ENCODE results near the gene CADM2.

DNA sequence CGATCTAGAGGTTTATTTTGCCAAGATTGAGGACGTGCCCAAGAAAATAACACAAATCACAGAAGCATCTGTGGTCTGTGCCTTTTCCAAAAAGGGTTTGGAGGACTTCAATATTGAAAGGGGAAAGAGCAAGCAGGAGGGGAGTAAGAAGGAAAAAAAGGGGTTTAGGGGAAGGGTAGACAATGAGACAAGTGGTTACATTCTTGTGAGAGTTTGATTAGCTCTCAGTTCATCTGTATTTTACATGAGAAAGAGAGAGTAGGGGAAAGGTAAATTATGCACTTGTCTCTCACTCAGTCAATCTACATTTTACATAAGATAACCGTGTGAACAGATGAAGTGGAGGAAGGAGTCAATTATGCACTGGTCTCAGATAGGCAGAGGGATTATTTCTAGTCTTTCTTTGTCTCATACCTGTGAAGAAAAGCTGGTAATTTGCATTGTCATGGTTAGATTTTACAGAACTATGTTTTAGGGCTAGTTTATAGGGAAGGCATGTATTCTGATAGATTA lies 931.3 kb downstream of the CADM2 start:
- no peak for TF ChIP-seq POLR2A (IDR thresholded peaks at IDR 0.05)
- TF ChIP-seq, protein P1, sequence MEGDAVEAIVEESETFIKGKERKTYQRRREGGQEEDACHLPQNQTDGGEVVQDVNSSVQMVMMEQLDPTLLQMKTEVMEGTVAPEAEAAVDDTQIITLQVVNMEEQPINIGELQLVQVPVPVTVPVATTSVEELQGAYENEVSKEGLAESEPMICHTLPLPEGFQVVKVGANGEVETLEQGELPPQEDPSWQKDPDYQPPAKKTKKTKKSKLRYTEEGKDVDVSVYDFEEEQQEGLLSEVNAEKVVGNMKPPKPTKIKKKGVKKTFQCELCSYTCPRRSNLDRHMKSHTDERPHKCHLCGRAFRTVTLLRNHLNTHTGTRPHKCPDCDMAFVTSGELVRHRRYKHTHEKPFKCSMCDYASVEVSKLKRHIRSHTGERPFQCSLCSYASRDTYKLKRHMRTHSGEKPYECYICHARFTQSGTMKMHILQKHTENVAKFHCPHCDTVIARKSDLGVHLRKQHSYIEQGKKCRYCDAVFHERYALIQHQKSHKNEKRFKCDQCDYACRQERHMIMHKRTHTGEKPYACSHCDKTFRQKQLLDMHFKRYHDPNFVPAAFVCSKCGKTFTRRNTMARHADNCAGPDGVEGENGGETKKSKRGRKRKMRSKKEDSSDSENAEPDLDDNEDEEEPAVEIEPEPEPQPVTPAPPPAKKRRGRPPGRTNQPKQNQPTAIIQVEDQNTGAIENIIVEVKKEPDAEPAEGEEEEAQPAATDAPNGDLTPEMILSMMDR (IDR thresholded peaks at IDR 0.05), result no peak

All from adrenal gland (tissue), 5 donors.